ENCODE results near the gene LAMTOR4.
"Not testable (repeated sequence)": the region's sequence is repeated elsewhere in the genome, so short reads cannot be mapped to it uniquely, and the experiment has no call there.

Gene LAMTOR4

DNA sequence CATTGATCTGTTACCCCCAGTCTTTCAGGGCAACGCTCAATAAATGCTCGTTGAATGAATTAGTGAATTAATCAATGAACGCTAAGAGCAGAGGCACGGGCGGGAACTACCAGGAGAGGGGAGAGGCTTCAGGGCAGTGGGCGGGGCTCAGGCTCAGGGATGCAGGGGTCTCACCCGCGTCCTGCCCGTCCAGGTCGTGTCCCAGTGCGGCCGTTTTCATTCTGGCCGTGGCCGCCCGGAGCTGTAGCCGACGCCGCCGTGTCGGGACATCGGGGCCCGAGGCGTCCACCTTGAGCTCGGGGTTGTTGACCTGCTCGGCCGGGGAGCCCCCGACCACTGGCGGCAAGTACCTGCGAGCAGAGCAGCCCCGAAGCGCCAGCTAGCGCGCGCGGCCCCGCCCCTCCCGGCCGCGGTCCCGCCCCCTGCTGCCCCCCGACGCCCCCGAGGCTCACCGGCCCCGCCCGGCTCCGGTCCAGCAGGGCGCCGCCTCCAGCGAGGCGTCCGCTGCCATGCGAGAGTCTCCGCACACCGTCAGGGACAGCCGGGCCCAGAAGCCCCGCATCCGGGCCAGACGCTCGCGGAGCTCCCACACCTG is 22.5 kb downstream of the LAMTOR4 start:
- DNase-seq (ENCODE audit: low read depth in 2 of 2) = no peak

DNA sequence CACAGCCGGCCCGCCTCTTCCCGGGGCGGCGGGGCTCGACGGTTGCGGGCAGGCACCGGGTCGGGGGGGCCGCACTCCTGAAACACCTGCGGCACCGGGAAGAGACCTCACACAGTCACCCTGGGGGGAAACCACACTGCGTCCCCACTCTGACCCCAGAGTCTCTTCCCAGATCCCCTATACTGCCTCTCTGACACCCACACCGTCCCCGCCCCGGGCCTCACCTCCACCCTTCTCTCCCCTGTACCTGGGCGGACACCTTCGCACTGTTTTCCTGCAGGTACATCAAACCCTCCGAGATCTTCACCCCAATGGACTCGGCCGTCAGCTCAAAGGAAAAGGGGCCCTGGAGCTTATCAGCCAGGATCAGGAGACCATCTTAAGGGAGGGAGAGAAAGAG is 23.1 kb downstream of the LAMTOR4 start:
- DNase-seq (ENCODE audit: low read depth in 2 of 2) = no peak

DNA sequence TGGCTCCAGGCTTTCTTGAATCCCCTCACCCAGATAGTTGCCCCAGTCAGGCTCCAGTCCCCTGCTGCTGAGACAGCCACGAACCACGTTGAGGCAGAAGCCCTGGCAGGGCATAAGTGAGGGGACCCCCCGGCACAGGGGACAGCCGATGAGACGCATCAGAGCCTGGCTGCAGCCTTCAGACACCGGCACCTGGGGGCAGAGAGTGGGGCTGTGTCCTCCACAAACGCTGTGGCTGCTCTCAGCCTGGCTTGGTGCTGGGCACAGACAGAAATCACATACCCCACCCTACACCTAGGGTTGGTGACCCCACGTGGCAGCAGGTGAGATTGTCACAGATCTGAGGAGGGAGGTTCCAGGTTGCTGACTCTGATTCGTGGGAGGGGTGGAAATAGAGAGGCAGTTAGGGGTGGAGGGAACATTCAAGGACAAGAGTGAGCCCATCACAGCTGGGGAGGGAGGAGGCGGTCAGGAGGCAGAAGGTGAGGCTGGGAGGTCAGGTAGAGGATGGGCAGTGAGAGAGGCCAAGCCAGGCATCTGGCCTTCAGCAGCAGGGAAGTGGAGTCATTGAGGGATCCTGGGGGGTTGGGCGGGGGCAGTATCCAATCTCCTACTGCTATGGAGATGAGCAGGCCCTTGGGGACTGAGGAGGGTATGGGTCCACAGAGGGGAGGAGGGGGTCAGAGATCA is 25.2 kb downstream of the LAMTOR4 start:
- no peak for DNase-seq (ENCODE audit: low read depth in 2 of 2)

- no peak for DNase-seq (ENCODE audit: low read depth in 2 of 2)
Measured at GRCh38 chr7:100174582-100174981, 25.9 kb downstream of the LAMTOR4 start.

GRCh38 chr7:100175296-100175935 is 26.7 kb downstream of the LAMTOR4 start:
- no peak for DNase-seq (ENCODE audit: low read depth in 2 of 2)

GRCh38 chr7:100176096-100177044 is 27.7 kb downstream of the LAMTOR4 start:
- no peak for DNase-seq (ENCODE audit: low read depth in 2 of 2)

DNA sequence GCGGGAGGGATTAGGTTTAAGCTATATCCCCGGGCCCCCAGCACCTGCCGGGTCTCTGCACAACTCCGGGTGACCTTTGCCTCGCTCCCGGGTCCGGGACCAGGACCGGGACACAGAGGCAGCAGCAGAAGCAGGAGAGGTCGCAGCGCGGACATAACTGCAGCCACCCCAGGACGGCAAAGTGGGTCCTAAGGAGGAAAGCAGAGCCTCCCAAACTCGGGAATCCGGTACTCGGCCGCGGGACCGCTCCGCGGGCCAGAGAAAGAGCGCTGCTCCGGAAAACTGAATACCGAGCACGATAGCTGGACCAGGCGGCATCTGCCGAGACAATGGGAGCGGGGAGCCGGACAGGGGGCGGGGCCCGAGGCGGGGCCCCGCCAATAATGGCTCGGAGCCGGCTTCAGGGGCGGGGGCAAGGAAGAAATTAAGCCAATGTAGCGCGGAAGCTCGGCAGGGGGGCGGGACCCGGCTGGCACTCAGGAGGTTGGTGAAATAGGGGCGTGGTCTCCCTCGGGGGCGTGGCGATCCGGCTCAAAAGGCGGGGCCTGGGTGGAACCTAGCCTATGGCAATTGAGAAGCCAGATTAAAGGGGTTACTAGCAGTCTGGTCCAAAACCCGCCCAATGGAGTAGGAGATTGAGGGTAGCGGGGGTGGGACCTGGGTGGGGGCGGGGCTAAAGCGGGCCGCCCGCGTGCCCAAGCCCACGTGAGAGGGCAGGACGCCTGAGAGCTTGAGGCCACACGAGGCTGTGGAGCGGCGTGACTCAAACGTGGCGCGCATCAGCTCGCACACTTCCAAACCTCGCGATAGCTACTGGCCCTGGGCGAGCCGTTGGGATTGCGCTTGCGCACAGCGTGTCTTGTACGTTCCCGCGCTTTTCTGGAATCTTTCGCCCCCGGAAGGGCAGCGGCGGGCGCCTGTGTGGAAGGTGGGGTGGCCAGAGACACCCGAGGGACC is 28.6 kb downstream of the LAMTOR4 start, which contains the start of the genes GPC2 and STAG3:
TSS of gene GPC2 (minus strand) at position 337 of the 957 bp plus-strand sequence. CDS start at position 155, 182 bp downstream.
TSS of gene STAG3 (plus strand) at position 874 of the 957 bp plus-strand sequence. CDS start 2,639 bp downstream, outside the sequence.
- DNase-seq (ENCODE audit: low read depth in 2 of 2) = peak; percentile 98 to 99

- not testable (repeated sequence) for DNase-seq (ENCODE audit: low read depth in 2 of 2)
Measured at GRCh38 chr7:100180084-100180483, 31.4 kb downstream of the LAMTOR4 start.

GRCh38 chr7:100182616-100183015 is 33.9 kb downstream of the LAMTOR4 start:
- not testable (repeated sequence) for DNase-seq (ENCODE audit: low read depth in 2 of 2)

- DNase-seq (ENCODE audit: low read depth in 2 of 2) = not testable (repeated sequence)
Measured at GRCh38 chr7:100183090-100183489, 34.4 kb downstream of the LAMTOR4 start.

GRCh38 chr7:100185726-100186125 is 37.0 kb downstream of the LAMTOR4 start:
- DNase-seq (ENCODE audit: low read depth in 2 of 2) = no peak

DNA sequence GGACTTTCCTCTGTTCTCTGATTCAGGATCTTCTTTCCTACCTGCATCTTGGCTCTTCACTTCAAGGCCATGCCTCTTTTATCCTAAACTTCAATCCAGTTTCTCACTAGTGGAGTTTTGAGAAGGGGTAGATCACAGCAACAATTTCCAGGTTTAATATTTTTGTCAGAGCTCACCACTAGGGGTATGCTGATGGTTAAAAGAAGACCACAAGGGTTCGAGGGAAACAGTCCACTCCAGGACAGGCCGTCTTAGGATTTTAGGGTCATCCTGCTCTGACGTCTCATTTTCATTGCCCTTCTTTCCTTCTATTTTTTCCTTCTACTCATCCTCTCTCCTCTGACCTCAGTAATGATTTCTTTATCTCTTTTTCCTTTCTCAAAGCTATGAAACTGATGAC is 40.3 kb downstream of the LAMTOR4 start:
- no peak for DNase-seq (ENCODE audit: low read depth in 2 of 2)

GRCh38 chr7:100190048-100190711 is 41.5 kb downstream of the LAMTOR4 start:
- no peak for DNase-seq (ENCODE audit: low read depth in 2 of 2)

DNA sequence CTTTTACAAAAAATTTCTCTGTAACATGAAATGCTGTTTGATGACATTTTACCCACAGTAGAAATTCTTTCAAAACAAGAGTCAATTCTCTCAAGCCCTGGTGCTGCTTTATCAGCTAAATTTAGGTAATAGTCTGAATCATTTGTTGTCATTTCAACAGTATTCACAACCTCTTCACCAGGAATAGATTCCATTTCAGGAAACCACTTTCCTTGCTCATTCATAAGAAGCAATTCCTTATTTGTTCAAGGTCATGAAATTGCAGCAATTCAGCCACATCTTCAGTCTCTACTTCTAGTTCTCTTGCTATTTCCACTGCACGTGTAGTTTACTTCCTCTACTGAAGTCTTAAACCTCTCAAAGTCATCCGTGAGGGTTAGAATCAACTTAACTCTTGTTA is 43.1 kb downstream of the LAMTOR4 start:
- DNase-seq (ENCODE audit: low read depth in 2 of 2) = no peak

GRCh38 chr7:100192281-100192862 is 43.7 kb downstream of the LAMTOR4 start:
- not testable (repeated sequence) for DNase-seq (ENCODE audit: low read depth in 2 of 2)

DNA sequence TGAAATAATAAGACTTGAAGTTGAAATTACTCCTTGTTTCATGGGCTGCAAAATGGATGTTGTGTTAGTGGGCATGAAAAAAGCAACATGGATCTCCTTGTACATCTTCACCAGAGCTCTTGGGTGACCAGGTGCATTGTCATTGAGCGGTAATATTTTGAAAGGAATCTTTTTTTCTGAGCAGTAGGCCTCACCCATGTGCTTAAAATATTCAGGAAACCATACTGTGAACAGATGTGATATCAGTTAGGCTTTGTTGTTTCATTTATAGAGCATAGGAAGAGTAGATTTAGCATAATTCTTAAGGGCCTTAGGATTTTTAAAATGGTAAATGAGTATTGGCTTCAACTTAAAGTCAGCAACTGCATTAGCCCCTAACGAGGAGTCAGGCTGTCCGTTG is 44.3 kb downstream of the LAMTOR4 start:
- DNase-seq (ENCODE audit: low read depth in 2 of 2) = no peak

- DNase-seq (ENCODE audit: low read depth in 2 of 2) = no peak
Measured at GRCh38 chr7:100195222-100195621, 46.5 kb downstream of the LAMTOR4 start.

GRCh38 chr7:100195901-100196322 is 47.2 kb downstream of the LAMTOR4 start:
- not testable (repeated sequence) for DNase-seq (ENCODE audit: low read depth in 2 of 2)

GRCh38 chr7:100198266-100198665 is 49.5 kb downstream of the LAMTOR4 start:
- no peak for DNase-seq (ENCODE audit: low read depth in 2 of 2)

GRCh38 chr7:100200693-100201092 is 52.0 kb downstream of the LAMTOR4 start:
- DNase-seq (ENCODE audit: low read depth in 2 of 2) = no peak

Measured in stimulated activated CD4-positive, alpha-beta T cell treated with anti-CD3 and anti-CD28 coated beads, Interleukin-1b, Interleukin-23, amount 100 ng/mL, for 4 hours (primary cell).